ENCODE results near the gene TFCP2L1. TPM values are rescaled to one million over a fixed set of nuclear protein-coding genes. Genes with fewer than 3 reads are reported as not detected.
"Not testable (repeated sequence)": the region's sequence is repeated elsewhere in the genome, so short reads cannot be mapped to it uniquely, and the experiment has no call there.

TFCP2L1 gene
- total RNA-seq, 1 experiment from 2014 or later = 0.03 TPM

DNA sequence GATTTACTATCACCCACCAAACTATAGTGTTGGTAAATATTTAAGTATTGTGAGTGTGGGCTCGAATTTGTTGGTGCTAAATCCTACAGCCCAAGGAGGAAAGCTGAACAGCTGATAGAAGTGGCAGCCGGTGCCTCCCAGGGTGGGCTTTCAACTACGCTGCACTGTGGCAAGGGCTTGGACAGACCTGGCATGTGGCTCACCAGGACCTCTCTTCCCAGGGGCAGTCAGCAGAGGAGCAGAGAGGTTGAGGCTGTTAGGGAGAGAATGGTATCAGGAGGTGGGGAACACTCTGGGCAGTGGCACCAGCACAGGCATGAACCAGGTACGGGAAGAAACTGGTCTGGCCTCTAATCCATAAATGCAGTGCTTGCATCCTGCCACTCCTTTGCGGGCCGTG lies 44.6 kb downstream of the TFCP2L1 start:
- H3K9me3 ChIP-seq = no peaks in the 10 kb centered on the region
- H3K27me3 ChIP-seq = no peaks in the 10 kb centered on the region
- DNase-seq = no peak
- H3K4me3 ChIP-seq = no peak overlapping the region
- H3K36me3 ChIP-seq = no peaks in the 10 kb centered on the region

DNA sequence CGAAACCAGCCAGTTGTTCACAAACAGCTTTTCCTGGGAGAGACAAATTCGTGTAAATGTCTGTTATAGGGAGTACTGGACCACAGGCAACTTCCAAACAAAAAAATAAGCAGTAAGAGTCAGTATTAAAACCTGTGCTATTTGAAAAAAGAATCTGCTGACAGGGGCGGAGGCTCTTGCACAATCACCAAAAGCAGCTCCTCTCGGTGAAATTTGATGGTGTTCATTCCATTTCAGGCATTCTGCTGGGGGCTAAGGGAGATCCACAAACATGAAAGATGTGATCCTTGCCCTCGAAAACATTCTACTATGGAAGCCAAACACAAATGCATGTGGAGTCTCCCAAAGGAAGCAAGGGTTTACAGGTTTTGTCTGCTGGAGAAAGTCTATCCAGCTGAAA lies 45.0 kb downstream of the TFCP2L1 start:
- Histone ChIP-seq H3K9me3 (no peaks in the 10 kb centered on the region), H3K4me3 (no peak overlapping the region), H3K27me3 (no peaks in the 10 kb centered on the region), H3K36me3 (no peaks in the 10 kb centered on the region)
- DNase-seq = no peak

GRCh38 chr2:121239471-121239870 lies 45.5 kb downstream of the TFCP2L1 start:
- no peak for DNase-seq
- Histone ChIP-seq H3K9me3 (no peaks in the 10 kb centered on the region), H3K27me3 (no peaks in the 10 kb centered on the region), H3K36me3 (no peaks in the 10 kb centered on the region), H3K4me3 (no peak overlapping the region)

DNA sequence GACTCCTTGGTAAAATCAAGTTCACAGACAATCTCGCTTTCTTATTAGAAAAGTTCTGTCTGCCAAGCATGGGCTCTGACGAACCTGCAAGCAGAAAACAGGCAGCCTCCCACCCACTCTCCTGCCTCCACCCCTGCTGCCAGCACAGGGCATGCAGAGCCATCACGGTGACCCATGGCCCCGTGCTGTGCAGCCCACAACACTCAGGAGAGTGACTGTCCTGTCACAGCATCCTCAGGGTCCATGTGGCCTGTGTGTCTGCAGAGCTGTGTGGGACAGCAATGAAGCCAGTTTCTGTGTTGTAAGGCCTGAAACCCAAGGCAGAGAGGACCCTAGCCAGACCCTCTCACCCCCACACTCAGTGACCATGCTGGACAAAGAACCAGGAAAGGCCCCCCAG lies 46.2 kb downstream of the TFCP2L1 start:
- H3K9me3 ChIP-seq = no peaks in the 10 kb centered on the region
- H3K27me3 ChIP-seq = no peaks in the 10 kb centered on the region
- H3K36me3 ChIP-seq = no peaks in the 10 kb centered on the region
- no peak for DNase-seq
- H3K4me3 ChIP-seq = no peak overlapping the region

DNA sequence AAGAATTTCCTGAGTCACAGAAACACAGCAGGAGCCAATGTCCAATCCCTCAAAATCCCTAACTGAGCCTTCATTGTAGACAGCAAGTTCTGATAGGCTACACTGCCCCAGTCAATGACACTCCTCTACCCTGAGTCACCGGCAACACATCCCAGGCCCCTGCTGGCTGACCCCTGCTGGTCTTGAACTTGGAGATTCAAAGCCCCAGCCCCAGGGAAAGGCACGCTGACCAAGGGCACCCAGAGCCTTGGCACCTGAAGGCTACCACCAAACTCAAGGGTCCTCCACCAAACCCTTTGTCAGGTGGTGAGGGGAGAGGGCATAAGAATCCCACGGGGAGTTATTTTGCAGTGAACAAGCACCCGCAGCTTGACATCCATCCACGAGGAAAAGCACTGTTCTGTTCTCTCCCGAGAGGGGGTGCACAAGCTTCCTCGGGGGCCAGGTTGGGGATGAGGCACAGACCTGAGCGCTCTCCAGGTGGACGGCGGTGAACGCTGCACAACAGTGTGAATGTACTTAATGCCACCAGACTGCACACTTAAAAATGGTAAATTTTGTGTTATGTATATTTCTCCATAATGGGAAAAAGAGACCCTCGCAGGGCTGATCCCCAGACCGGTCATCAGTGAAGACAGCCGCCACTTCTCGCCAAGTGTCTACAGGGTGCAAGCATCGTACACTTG lies 46.9 kb downstream of the TFCP2L1 start:
- Histone ChIP-seq H3K27me3 (no peaks in the 10 kb centered on the region), H3K9me3 (no peaks in the 10 kb centered on the region), H3K36me3 (no peaks in the 10 kb centered on the region), H3K4me3 (no peak overlapping the region)
- DNase-seq = peak; percentile 84

DNA sequence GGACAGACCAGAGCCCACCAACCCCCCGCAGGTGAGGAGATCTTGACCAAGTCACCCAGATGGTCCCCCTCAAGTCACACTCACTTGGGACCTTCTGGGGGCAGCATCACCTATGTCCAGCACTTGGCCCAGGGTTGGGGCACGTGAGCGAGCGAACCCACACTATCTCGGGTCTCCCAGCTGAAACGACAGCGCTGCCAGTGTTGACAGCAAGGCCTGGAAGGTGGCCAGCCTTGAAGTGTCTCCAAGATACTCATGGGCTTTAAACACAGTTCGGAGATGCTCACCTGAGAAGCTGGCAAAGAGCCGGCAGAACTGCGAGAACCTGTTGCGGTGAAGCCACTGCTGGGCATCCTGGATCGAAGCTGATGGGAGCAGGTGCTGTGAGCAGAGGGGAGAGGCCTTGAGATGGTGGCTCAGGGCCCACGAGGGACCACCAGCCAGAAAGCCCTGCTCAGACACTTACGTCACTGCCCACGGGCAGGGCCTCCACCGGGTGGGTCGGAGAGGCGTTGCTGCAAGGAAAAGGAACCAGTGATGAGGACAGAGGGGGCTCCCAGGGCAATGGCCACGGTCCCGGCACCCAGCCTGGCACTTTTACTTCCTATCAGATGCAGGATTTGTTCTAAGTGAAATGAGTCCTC lies 47.5 kb downstream of the TFCP2L1 start:
- H3K27me3 ChIP-seq = no peaks in the 10 kb centered on the region
- no peak overlapping the region for H3K4me3 ChIP-seq
- no peaks in the 10 kb centered on the region for H3K9me3 ChIP-seq
- DNase-seq = no peak
- no peaks in the 10 kb centered on the region for H3K36me3 ChIP-seq

GRCh38 chr2:121236650-121237180 lies 48.3 kb downstream of the TFCP2L1 start:
- no peaks in the 10 kb centered on the region for H3K27me3 ChIP-seq
- no peaks in the 10 kb centered on the region for H3K9me3 ChIP-seq
- DNase-seq = no peak
- H3K36me3 ChIP-seq = no peaks in the 10 kb centered on the region
- no peak overlapping the region for H3K4me3 ChIP-seq

DNA sequence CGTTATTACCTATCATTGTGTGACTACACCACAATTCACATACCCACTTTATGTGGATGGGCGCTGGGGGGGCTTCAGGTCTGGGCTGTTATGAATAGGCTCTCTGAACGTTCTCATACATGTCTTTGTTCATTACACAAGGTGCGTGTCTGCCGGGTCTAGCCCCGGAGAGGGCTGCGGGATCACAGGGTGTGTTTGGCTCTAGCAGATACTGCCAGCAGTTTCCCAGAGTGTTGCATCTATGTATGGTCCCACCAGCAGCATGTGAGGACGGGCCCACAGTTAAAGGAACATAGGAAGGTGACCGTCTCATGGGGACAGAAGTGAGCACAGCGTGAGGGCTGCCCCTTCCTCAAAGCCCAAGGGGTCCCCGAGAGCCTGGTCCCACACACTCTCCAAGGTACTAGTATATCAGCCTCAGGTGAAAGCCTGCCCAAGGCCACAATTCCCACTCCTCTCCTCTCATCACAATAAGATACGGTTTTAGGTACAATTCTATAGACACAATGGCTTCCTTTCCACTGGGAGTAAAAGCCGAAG lies 48.8 kb downstream of the TFCP2L1 start:
- Histone ChIP-seq H3K4me3 (no peak overlapping the region), H3K36me3 (no peaks in the 10 kb centered on the region), H3K27me3 (no peaks in the 10 kb centered on the region), H3K9me3 (no peaks in the 10 kb centered on the region)
- DNase-seq = no peak

DNA sequence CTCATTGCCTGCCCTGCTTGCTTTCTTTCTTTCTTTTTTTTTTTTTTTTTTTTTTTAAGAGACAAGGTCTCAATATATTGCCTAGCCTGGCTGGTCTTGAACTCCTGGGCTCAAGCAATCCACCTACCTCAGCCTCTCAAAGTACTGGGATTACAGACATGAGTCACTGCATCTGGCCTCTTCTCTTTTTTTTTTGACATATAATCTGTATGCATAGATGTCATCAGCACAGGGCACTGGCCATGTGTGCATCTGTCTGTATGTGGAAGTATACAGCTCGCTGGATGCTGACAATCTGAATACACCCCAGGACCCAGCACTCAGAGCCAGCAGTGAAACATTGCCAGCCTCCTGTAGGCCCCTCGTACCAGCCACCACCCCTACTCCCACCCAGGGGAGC lies 49.5 kb downstream of the TFCP2L1 start:
- Histone ChIP-seq H3K27me3 (no peaks in the 10 kb centered on the region), H3K4me3 (no peak overlapping the region), H3K9me3 (no peaks in the 10 kb centered on the region), H3K36me3 (no peaks in the 10 kb centered on the region)
- no peak for DNase-seq

DNA sequence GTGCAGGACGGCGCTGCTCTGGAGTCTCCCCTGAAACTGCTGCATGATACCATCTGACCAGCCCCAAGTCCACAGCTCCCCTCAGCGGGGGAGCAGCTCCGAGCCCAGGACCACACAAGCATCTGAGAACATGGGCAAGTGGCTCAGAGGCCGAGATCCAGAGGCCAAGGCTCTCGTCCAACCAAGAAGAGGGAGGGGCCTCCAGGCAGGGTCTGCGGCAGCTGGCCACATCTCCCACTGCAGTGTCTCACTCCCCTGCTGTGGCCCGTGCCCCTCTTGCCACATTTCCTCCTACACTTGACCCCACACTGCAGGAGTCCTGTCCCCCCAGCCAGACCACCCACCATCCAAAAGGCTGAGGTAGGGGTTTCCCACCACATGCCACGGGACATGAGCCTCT lies 50.2 kb downstream of the TFCP2L1 start:
- H3K36me3 ChIP-seq = no peaks in the 10 kb centered on the region

GRCh38 chr2:121234144-121234543 lies 50.9 kb downstream of the TFCP2L1 start:
- H3K4me3 ChIP-seq = no peak overlapping the region
- no peaks in the 10 kb centered on the region for H3K27me3 ChIP-seq
- no peaks in the 10 kb centered on the region for H3K9me3 ChIP-seq
- no peak for DNase-seq
- no peaks in the 10 kb centered on the region for H3K36me3 ChIP-seq

More for the DNA sequence above, 50.2 kb downstream of the TFCP2L1 start:
- no peaks in the 10 kb centered on the region for H3K27me3 ChIP-seq
- no peak for DNase-seq
- no peaks in the 10 kb centered on the region for H3K9me3 ChIP-seq
- no peak overlapping the region for H3K4me3 ChIP-seq

DNA sequence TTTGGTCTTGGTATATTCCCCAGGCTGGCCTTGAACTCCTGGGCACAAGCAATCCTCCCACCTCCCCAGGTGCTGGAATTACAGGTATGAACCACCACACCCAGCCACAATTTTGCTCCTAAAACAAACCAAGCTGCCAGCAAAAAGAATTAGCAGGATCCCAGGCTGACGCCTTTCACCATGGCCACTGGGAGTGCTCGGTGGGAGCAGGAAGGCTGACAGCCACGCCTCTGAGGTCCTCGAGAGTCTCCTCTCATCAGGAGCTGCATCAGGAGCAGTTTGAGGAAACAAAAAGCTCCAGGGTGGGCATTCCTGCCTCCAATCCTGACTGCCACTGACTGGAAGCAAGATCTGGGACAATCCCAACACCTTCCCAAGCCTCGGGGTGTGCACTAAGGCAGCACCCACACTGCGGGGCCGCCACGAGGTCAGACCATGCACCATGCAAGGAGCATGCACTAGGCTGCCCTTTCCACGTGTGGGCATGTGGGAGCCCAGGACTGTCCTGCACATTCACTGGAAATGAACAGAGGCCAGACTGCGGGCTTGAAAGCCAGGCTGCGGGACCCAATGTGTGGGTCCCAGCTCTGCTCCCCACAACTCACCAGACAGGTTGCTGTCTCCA lies 51.4 kb downstream of the TFCP2L1 start:
- no peak overlapping the region for H3K4me3 ChIP-seq
- no peaks in the 10 kb centered on the region for H3K36me3 ChIP-seq
- DNase-seq = no peak
- H3K27me3 ChIP-seq = no peaks in the 10 kb centered on the region
- no peaks in the 10 kb centered on the region for H3K9me3 ChIP-seq

- no peaks in the 10 kb centered on the region for H3K27me3 ChIP-seq
- no peak for DNase-seq
- no peaks in the 10 kb centered on the region for H3K36me3 ChIP-seq
- no peaks in the 10 kb centered on the region for H3K9me3 ChIP-seq
- no peak overlapping the region for H3K4me3 ChIP-seq
These were observed 52.3 kb downstream of the TFCP2L1 start for GRCh38 chr2:121232626-121233265.

GRCh38 chr2:121231385-121232000 lies 53.5 kb downstream of the TFCP2L1 start:
- no peaks in the 10 kb centered on the region for H3K36me3 ChIP-seq
- H3K27me3 ChIP-seq = no peaks in the 10 kb centered on the region
- DNase-seq = no peak
- H3K4me3 ChIP-seq = no peak overlapping the region
- H3K9me3 ChIP-seq = no peaks in the 10 kb centered on the region

- Histone ChIP-seq H3K36me3 (no peaks in the 10 kb centered on the region), H3K27me3 (no peaks in the 10 kb centered on the region), H3K9me3 (no peaks in the 10 kb centered on the region), H3K4me3 (no peak overlapping the region)
- DNase-seq = no peak
These were observed 56.5 kb downstream of the TFCP2L1 start for GRCh38 chr2:121228521-121228920.

DNA sequence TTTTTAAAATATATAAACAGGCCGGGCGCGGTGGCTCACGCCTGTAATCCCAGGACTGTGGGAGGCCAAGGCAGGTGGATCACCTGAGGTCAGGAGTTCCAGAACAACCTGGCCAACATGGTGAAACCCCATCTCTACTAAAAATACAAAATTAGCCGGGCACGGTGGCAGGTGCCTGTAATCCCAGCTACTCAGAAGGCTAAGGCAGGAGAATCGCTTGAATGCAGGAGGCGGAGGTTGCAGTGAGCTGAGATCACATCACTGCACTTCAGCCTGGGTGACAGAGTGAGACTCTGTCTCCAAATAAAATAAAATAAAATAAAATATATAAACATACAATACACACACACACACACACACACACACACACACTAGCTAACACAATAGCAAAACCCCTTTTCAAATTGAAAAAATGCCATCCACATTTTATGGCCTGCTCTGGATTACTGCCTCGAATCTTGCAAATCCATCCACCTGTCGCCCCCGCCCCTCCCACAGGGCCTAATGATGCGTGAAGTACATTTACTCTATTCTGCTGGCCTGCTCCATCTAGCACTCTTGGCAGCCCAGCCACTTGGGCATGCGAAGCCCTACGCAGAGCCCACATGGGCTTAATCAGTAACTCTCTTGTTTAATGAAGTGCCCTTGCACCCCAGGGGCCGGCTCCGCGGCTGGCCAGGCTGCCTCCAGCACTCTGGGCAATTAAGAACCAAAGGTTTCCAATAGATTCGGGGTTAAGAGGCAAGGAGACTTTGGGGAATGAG lies 57.4 kb downstream of the TFCP2L1 start:
- not testable (repeated sequence) for H3K36me3 ChIP-seq, DNase-seq, H3K9me3 ChIP-seq, H3K4me3 ChIP-seq, H3K27me3 ChIP-seq
